DOHH2 (cell line): Measurements from ENCODE around the gene SF3A2.

Experiments
- EZH2phosphoT487 ChIP-seq: fragments of 200-600 bp; sonication (generic); IDR thresholded peaks from 2 replicates; pipeline ENCODE4 v1.6.1; 2017; ENCODE audit warnings: borderline replicate concordance, mild to moderate bottlenecking, antibody characterized with exemption, low read length, moderate library complexity, mixed read lengths
- TF ChIP-seq, protein P1 (sequence below): fragments of 200-600 bp; sonication (generic); IDR thresholded peaks from one replicate; pipeline ENCODE4 v1.5.1; 2014; ENCODE audit warnings: antibody characterized with exemption, mild to moderate bottlenecking, low read depth, low read length; ENCODE audit not compliant: poor library complexity, severe bottlenecking

DNA sequence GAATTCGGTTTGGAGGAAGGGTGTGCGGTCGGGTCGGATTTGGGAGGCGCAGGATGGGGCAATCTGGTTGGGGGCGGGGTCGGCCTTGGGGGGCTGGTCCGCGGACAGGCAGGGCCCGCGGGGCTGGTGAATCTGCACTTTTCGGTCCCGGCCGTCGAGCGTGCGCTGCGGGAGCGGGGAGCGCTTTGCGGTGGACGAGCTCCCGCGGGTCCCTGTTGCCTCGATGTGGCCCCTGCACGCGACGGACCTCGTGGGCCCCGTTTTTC lies 33.5 kb downstream of the SF3A2 start:
- TF ChIP-seq, protein P1, sequence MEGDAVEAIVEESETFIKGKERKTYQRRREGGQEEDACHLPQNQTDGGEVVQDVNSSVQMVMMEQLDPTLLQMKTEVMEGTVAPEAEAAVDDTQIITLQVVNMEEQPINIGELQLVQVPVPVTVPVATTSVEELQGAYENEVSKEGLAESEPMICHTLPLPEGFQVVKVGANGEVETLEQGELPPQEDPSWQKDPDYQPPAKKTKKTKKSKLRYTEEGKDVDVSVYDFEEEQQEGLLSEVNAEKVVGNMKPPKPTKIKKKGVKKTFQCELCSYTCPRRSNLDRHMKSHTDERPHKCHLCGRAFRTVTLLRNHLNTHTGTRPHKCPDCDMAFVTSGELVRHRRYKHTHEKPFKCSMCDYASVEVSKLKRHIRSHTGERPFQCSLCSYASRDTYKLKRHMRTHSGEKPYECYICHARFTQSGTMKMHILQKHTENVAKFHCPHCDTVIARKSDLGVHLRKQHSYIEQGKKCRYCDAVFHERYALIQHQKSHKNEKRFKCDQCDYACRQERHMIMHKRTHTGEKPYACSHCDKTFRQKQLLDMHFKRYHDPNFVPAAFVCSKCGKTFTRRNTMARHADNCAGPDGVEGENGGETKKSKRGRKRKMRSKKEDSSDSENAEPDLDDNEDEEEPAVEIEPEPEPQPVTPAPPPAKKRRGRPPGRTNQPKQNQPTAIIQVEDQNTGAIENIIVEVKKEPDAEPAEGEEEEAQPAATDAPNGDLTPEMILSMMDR: no peak
- TF ChIP-seq EZH2phosphoT487: no peak
